ENCODE measurements around the gene OTOG. TPM values are rescaled to one million over a fixed set of nuclear protein-coding genes. Genes with fewer than 3 reads are reported as not detected.
A peak's percentile ranks its signal among the peaks of the same experiment; 100 is the strongest.

OTOG gene
- 0.34 and 42.1 TPM in 2 replicates for total RNA-seq (ENCODE audit: low replicate concordance)

GRCh38 chr11:17547051-17547577 lies at the start of gene OTOG:
OTOG (plus strand) TSS chr11:17547259; CDS start chr11:17547373, 114 bp downstream.
- Histone ChIP-seq H3K9ac (no peak within 1 kb of the TSS), H3K4me3 (peak within 1 kb of the TSS; percentile 39), H3K9me3 (ENCODE audit: low read depth) (no peaks in the 10 kb centered on the region), H3K4me2 (peak within 1 kb of the TSS; percentile 78), H2AFZ (replicated peaks) (peak within 1 kb of the TSS; percentile 87), H3K4me1 (peaks cover 9% of the 10 kb centered on the region), H3F3A (ENCODE audit: low read depth) (no peaks in the 10 kb centered on the region), H3K36me3 (no peaks in the 10 kb centered on the region), H3K27ac (no peak within 1 kb of the TSS), H4K20me1 (ENCODE audit: low read depth) (no peaks in the 10 kb centered on the region), H3K79me2 (ENCODE audit: low read depth) (no peaks in the 10 kb centered on the region), H3K27me3 (peaks cover 58% of the 10 kb centered on the region)
- Mint-ChIP-seq H3K4me1 (peaks cover 18% of the 10 kb centered on the region), H3K27me3 (ENCODE audit: insufficient read depth, low read depth) (peaks cover 11% of the 10 kb centered on the region), H3K36me3 (no peaks in the 10 kb centered on the region), H3K27ac (peak within 1 kb of the TSS; percentile 84), H3K9me3 (no peaks in the 10 kb centered on the region), H3K4me3 (peak within 1 kb of the TSS; percentile 76)
- peak; percentile 86 for DNase-seq (ENCODE audit: low spot score)
- TF ChIP-seq, protein P1, sequence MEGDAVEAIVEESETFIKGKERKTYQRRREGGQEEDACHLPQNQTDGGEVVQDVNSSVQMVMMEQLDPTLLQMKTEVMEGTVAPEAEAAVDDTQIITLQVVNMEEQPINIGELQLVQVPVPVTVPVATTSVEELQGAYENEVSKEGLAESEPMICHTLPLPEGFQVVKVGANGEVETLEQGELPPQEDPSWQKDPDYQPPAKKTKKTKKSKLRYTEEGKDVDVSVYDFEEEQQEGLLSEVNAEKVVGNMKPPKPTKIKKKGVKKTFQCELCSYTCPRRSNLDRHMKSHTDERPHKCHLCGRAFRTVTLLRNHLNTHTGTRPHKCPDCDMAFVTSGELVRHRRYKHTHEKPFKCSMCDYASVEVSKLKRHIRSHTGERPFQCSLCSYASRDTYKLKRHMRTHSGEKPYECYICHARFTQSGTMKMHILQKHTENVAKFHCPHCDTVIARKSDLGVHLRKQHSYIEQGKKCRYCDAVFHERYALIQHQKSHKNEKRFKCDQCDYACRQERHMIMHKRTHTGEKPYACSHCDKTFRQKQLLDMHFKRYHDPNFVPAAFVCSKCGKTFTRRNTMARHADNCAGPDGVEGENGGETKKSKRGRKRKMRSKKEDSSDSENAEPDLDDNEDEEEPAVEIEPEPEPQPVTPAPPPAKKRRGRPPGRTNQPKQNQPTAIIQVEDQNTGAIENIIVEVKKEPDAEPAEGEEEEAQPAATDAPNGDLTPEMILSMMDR (IDR thresholded peaks at IDR 0.05), result no peak
- TF ChIP-seq EZH2phosphoT487 (IDR thresholded peaks at IDR 0.05), result no peak
- no peak for TF ChIP-seq EZH2 (IDR thresholded peaks at IDR 0.05)

GRCh38 chr11:17498058-17498457 lies 49.0 kb upstream of the OTOG start:
- Mint-ChIP-seq H3K4me3 (no peak overlapping the region), H3K9me3 (no peaks in the 10 kb centered on the region), H3K4me1 (peaks cover 2% of the 10 kb centered on the region), H3K36me3 (no peaks in the 10 kb centered on the region), H3K27me3 (ENCODE audit: insufficient read depth, low read depth) (peaks cover 10% of the 10 kb centered on the region), H3K27ac (no peak overlapping the region)
- no peak for DNase-seq (ENCODE audit: low spot score)
- Histone ChIP-seq H3K27me3 (no peaks in the 10 kb centered on the region), H3K27ac (no peak overlapping the region), H3K79me2 (ENCODE audit: low read depth) (no peaks in the 10 kb centered on the region), H3K9ac (no peak overlapping the region), H3K36me3 (no peaks in the 10 kb centered on the region), H3K4me1 (no peaks in the 10 kb centered on the region), H3K9me3 (ENCODE audit: low read depth) (no peaks in the 10 kb centered on the region), H2AFZ (replicated peaks) (no peak overlapping the region), H3F3A (ENCODE audit: low read depth) (no peaks in the 10 kb centered on the region), H4K20me1 (ENCODE audit: low read depth) (no peaks in the 10 kb centered on the region), H3K4me2 (no peak overlapping the region), H3K4me3 (no peak overlapping the region)
- TF ChIP-seq EZH2phosphoT487 (IDR thresholded peaks at IDR 0.05) (no peak), EZH2 (IDR thresholded peaks at IDR 0.05) (no peak)
- TF ChIP-seq, protein P1 (IDR thresholded peaks at IDR 0.05), result no peak

DNA sequence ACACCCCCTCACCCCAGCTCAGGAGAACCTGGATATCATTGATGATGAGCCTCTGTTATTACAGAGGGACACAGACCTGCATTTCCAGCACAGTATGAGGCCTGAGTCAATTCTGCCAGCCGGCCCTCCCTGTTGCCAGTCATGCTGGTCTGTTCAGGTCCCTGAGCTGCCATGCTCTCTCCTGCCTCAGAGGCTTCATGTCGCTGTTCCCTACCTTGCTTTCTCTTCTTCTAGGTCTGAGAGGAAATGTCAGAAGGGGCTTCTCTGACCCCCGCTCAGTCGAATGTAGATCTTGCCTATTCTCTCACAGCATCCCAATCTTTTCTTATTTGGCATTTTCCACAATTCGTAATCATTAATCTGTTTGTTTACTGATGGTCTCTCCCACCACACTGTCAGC lies 48.6 kb upstream of the OTOG start:
- peaks cover 2% of the 10 kb centered on the region for H3K4me1 Mint-ChIP-seq
- no peak overlapping the region for H3K4me3 ChIP-seq
- H3K36me3 Mint-ChIP-seq, result no peaks in the 10 kb centered on the region
- no peak overlapping the region for H3K27ac ChIP-seq
- no peaks in the 10 kb centered on the region for H3K79me2 ChIP-seq (ENCODE audit: low read depth)
- no peak overlapping the region for H3K4me2 ChIP-seq
- no peaks in the 10 kb centered on the region for H4K20me1 ChIP-seq (ENCODE audit: low read depth)
- no peaks in the 10 kb centered on the region for H3K4me1 ChIP-seq
- TF ChIP-seq EZH2 (IDR thresholded peaks at IDR 0.05) (no peak), EZH2phosphoT487 (IDR thresholded peaks at IDR 0.05) (no peak)
- TF ChIP-seq, protein P1 (IDR thresholded peaks at IDR 0.05), result peak; percentile 59
- H3K9me3 ChIP-seq (ENCODE audit: low read depth), result no peaks in the 10 kb centered on the region
- no peaks in the 10 kb centered on the region for H3K27me3 ChIP-seq
- DNase-seq (ENCODE audit: low spot score), result peak; percentile 62
- no peak overlapping the region for H3K4me3 Mint-ChIP-seq
- peak overlapping the region; percentile 18 for H3K27ac Mint-ChIP-seq
- no peaks in the 10 kb centered on the region for H3K9me3 Mint-ChIP-seq
- no peaks in the 10 kb centered on the region for H3K36me3 ChIP-seq
- H3K9ac ChIP-seq, result no peak overlapping the region
- H2AFZ ChIP-seq (replicated peaks), result no peak overlapping the region
- peaks cover 10% of the 10 kb centered on the region for H3K27me3 Mint-ChIP-seq (ENCODE audit: insufficient read depth, low read depth)
- no peaks in the 10 kb centered on the region for H3F3A ChIP-seq (ENCODE audit: low read depth)

Measured in neural progenitor cell (in vitro differentiated cells).